Activated CD8-positive, alpha-beta memory T cell treated with anti-CD3 and anti-CD28 coated beads, Interleukin-2, amount 10 ng/mL, durations not matched to agents 7 days and 5 days (primary cell): Measurements from ENCODE around the gene SLC2A4RG. TPM values are rescaled to one million over a fixed set of nuclear protein-coding genes. Genes with fewer than 3 reads are reported as not detected.

Experiments used
- ATAC-seq: fragments of 150-1000 bp; cut with Tn5 transposase; one replicate; pipeline ENCODE4 v1.10.0; 2021; ENCODE audit warnings: moderate library complexity
- CTCF ChIA-PET: fragments of 350-600 bp; sonication (Branson Sonifier 250); formaldehyde crosslinking; loops from one replicate; lab custom pipeline; 2021; ENCODE audit warnings: antibody characterized with exemption; lab: Charles Lee
- DNase-seq: peaks from one replicate; pipeline ENCODE4 v3.0.0-alpha.2; 2020
- H3K27ac Mint-ChIP-seq: one replicate; pipeline ENCODE4 v1.8.0; 2021; ENCODE audit warnings: mild to moderate bottlenecking, mixed read lengths
- H3K27me3 Mint-ChIP-seq: one replicate; pipeline ENCODE4 v1.8.0; 2021; ENCODE audit warnings: mixed read lengths
- H3K36me3 Mint-ChIP-seq: one replicate; pipeline ENCODE4 v1.8.0; 2021; ENCODE audit warnings: mild to moderate bottlenecking, mixed read lengths
- H3K4me1 Mint-ChIP-seq: one replicate; pipeline ENCODE4 v1.8.0; 2021; ENCODE audit warnings: mixed read lengths
- H3K4me3 Mint-ChIP-seq: one replicate; pipeline ENCODE4 v1.8.0; 2021; ENCODE audit warnings: mild to moderate bottlenecking, moderate library complexity, mixed read lengths
- H3K9me3 Mint-ChIP-seq: one replicate; pipeline ENCODE4 v1.8.0; 2022; ENCODE audit warnings: low read depth, mixed read lengths
- total RNA-seq, 2 experiments: library from RNA; stranded (reverse); gene quantifications; one replicate each; pipeline ENCODE4 v1.2.3, GENCODE V29; 2021

Gene SLC2A4RG
- total RNA-seq, 2 experiments from 2014 or later: 69.9 to 111 TPM

DNA sequence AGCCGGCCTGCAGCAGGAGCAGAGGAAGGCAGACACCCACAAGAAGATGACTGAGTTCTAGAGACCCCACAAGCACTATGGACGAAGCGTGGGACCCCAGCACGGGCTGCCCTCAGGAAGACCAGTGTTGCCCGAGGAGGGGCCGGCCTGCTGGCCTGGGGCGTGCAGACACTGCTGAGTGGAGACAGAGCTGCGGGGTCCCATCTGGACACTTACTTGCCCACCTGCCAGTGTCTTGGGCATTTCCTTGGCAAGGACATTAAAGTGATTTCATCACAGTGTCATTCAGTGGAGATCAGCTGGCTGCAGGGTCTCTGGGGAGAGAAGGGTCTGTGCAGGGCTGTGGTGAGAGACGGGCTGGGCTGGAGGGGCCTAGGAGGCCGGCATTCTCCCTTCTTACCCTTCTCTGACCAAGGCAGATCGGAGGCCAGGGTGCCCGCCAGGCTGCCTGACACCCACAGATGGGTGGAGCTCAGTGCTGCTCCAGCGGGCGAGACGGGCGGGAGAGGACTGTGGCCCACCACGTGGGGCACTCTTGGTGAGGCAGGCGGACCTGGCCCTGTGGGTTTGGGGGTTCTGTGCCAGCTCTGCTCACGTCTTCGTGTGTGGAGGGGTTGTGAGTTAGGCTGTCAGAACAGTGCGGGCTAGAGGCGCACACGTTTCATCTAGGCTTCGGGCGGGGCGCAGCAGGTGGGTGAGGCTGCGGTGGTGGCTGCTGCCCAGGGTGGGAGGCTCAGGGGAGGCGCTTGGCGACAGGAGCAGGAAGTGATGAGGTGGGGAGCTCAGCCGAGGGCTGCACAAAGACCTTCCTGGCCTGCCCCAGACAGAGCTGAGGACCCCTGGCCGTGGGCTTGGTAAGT lies 3.5 kb upstream of the SLC2A4RG start, which contains the start of gene LIME1:
Gene LIME1 (plus strand): TSS at position 806 of the 860 bp plus-strand sequence. CDS start 886 bp downstream, outside the sequence.
- Mint-ChIP-seq H3K4me1 (peaks cover 29% of the 10 kb centered on the region), H3K27me3 (no peaks in the 10 kb centered on the region), H3K4me3 (peak within 1 kb of the TSS; percentile 80), H3K36me3 (peaks cover 8% of the 10 kb centered on the region), H3K9me3 (no peaks in the 10 kb centered on the region), H3K27ac (peak within 1 kb of the TSS; percentile 90)
- DNase-seq (peak; percentile 92), ATAC-seq (peak; percentile 43)
- CTCF ChIA-PET: interaction anchor here (0.9 to 3.4 kb wide), 16 partner anchors 9 to 342 kb away, joined by 3 to 27 read pairs (median 4); partner anchors contain the start of genes ARFRP1, PTK6, RTEL1 and TPD52L2

DNA sequence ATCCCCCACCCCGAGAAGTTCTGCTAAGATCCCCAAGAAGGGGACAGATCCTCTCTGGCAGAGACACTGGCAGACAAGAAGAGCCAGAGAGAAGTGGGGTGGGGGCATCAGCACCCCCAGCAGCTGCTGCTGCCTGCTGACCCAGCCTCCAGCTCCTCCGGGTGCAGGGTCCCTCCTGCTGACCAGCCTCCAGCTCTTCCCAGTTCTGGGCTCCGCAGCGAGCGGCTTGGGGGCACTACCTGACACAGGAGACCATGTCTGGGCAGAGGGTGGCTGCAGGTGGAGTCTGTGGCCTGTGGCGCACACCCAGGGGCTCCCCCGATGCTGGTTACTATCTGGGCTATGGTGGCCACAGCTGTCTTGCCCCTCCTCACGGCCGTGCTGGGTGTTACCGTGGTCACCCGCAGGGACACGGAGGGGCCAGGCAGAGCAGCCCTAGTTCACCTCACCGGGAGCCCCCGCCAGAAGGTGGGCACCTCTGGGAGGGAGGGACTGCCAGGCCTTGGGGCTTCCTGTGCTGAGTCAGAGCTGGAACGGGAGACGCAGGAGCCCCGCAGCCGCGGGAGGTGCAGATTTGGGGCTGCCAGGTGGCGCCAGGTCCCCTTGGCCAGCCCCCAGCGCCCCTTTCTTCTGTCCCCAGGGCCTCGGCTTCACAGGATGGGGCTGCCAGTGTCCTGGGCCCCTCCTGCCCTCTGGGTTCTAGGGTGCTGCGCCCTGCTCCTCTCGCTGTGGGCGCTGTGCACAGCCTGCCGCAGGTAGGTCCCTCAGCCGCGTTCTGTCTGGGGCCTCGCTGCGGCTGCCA lies 2.5 kb upstream of the SLC2A4RG start:
- peaks cover 29% of the 10 kb centered on the region for H3K4me1 Mint-ChIP-seq
- ATAC-seq (peak; percentile 28), DNase-seq (peak; percentile 86)
- H3K4me3 Mint-ChIP-seq: peak overlapping the region; percentile 80
- no peaks in the 10 kb centered on the region for H3K27me3 Mint-ChIP-seq
- H3K27ac Mint-ChIP-seq: peak overlapping the region; percentile 90
- CTCF ChIA-PET: interaction anchor here (0.9 to 3.4 kb wide), 17 partner anchors 10 to 341 kb away, joined by 3 to 27 read pairs (median 5); partner anchors contain the start of genes ARFRP1, PTK6, RTEL1 and TPD52L2
- no peaks in the 10 kb centered on the region for H3K9me3 Mint-ChIP-seq
- peaks cover 8% of the 10 kb centered on the region for H3K36me3 Mint-ChIP-seq

DNA sequence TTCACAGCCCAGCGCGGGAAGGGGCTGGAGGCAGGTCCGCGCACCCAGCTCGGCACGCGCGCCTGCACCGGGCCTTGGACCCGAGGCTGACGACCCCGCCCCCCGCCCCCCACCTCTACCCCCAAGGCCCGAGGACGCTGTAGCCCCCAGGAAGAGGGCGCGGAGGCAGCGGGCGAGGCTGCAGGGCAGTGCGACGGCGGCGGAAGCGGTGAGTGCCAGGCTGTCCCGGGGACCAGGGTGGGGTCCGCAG lies 2.0 kb upstream of the SLC2A4RG start:
- Mint-ChIP-seq H3K9me3 (no peaks in the 10 kb centered on the region), H3K4me1 (peaks cover 29% of the 10 kb centered on the region), H3K27me3 (no peaks in the 10 kb centered on the region), H3K27ac (no peak overlapping the region), H3K4me3 (peak overlapping the region; percentile 80), H3K36me3 (peaks cover 8% of the 10 kb centered on the region)
- no peak for DNase-seq
- ATAC-seq: peak; percentile 1
- CTCF ChIA-PET: interaction anchor here (1.1 to 3.4 kb wide), 6 partner anchors 16 to 301 kb away, joined by 3 to 27 read pairs (median 6); partner anchors contain the start of genes ARFRP1, PTK6 and ZGPAT

DNA sequence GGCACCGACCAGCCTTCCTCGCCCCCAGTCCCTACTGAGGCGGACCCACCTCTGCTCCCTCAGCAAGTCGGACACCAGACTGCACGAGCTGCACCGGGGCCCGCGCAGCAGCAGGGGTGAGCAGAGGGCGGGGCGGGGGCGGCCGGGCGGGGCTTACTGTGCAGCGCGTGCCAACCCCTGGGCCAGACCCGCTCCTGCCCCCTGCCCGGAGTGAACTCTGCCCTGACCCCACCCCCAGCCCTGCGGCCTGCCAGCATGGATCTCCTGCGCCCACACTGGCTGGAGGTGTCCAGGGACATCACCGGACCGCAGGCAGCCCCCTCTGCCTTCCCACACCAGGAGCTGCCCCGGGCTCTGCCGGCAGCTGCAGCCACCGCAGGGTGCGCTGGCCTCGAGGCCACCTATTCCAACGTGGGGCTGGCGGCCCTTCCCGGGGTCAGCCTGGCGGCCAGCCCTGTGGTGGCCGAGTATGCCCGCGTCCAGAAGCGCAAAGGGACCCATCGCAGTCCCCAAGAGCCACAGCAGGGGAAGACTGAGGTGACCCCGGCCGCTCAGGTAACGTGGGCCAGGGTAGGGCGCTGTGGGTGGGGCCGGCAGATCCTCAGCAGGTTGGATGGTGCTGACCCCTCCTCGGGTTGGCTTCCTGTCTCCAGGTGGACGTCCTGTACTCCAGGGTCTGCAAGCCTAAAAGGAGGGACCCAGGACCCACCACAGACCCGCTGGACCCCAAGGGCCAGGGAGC lies 1.5 kb upstream of the SLC2A4RG start:
- Mint-ChIP-seq H3K27ac (no peak overlapping the region), H3K9me3 (no peaks in the 10 kb centered on the region), H3K4me1 (peaks cover 29% of the 10 kb centered on the region), H3K27me3 (no peaks in the 10 kb centered on the region), H3K4me3 (peak overlapping the region; percentile 80), H3K36me3 (peaks cover 8% of the 10 kb centered on the region)
- ATAC-seq (peak; percentile 14), DNase-seq (peak; percentile 60)
- CTCF ChIA-PET: interaction anchor here (1.1 to 3.4 kb wide), 4 partner anchors 17 to 126 kb away, joined by 3 to 27 read pairs (median 6); partner anchors contain the start of genes ARFRP1 and ZGPAT

DNA sequence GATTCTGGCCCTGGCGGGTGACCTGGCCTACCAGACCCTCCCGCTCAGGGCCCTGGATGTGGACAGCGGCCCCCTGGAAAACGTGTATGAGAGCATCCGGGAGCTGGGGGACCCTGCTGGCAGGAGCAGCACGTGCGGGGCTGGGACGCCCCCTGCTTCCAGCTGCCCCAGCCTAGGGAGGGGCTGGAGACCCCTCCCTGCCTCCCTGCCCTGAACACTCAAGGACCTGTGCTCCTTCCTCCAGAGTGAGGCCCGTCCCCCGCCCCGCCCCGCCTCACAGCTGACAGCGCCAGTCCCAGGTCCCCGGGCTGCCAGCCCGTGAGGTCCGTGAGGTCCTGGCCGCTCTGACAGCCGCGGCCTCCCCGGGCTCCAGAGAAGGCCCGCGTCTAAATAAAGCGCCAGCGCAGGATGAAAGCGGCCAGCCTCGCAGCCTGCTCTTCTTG lies 868 bp upstream of the SLC2A4RG start:
- H3K27ac Mint-ChIP-seq: no peak overlapping the region
- no peaks in the 10 kb centered on the region for H3K27me3 Mint-ChIP-seq
- H3K4me3 Mint-ChIP-seq: peak overlapping the region; percentile 80
- H3K36me3 Mint-ChIP-seq: peaks cover 5% of the 10 kb centered on the region
- CTCF ChIA-PET: interaction anchor here (1.1 to 3.4 kb wide), 5 partner anchors 12 to 125 kb away, joined by 5 to 27 read pairs (median 6); partner anchors contain the start of genes ARFRP1 and ZGPAT
- H3K9me3 Mint-ChIP-seq: no peaks in the 10 kb centered on the region
- ATAC-seq (no peak), DNase-seq (peak; percentile 57)
- H3K4me1 Mint-ChIP-seq: peaks cover 29% of the 10 kb centered on the region

DNA sequence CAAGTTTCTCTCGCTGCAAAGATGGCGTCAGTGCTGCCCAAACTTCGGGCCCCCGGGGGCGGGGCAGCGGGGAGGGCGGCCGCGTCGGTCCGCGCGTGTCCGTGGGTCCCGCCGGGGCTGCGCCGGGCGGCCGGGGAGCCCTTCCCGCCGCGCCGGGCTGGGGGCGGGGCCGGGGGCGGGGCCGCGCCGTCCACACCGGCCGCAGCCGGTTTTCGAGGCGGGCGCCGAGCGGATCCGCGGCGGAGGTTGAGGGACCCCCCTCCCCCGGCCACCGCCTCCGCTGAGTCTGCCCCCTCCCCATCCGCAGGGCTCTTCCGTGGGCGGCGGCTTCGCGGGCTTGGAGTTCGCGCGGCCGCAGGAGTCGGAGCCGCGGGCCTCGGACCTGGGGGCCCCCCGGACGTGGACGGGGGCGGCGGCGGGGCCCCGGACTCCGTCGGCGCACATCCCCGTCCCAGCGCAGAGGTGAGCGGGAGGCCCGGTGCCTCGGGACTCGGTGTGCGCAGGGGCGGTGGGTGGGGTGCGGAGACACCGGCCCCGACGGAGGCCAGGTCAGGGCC lies 572 bp downstream of the SLC2A4RG start:
- CTCF ChIA-PET: interaction anchor here (0.6 to 3.3 kb wide), 8 partner anchors 10 to 124 kb away, joined by 3 to 25 read pairs (median 3); partner anchors contain the start of genes ARFRP1, TPD52L2 and ZGPAT
- Mint-ChIP-seq H3K27me3 (no peaks in the 10 kb centered on the region), H3K36me3 (no peaks in the 10 kb centered on the region), H3K9me3 (no peaks in the 10 kb centered on the region), H3K4me1 (peaks cover 21% of the 10 kb centered on the region), H3K27ac (no peak overlapping the region), H3K4me3 (peak overlapping the region; percentile 61)
- ATAC-seq (peak; percentile 18), DNase-seq (peak; percentile 66)

DNA sequence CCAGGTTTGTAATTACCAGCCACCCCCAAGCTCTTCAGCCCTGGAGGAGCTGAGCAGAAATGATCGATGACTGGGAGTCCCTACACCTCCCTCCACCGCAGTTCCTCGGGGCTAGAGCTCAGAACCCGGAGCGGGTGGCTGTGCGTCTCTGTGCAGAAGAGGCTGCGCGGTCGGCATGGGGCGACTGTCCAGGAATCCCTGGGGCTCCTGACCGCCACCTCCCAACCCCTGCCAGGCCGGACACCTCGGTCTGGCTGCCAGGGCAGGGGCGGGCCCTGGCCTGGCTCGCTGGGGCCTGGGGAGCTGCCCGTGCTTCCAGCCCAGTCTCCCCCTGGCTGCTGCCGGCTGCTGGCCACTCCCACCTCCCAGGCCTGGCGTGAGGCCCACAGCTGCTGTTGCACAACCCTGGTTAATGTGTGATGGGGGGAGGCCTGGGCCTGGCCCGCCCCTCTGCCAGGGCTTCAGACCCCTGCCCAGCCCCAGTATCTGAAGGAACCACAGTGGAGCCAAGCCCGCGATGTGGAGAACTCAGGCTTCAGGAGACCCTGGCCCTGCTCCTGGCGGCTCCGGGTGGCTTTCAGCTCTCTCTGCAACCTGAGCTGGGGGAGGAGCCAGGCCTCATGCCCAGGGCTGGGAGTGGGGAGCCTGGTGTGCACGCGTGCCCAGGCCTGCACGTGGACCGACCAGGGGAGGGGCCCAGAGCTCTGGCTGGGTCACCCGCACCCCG lies 1.2 kb downstream of the SLC2A4RG start:
- Mint-ChIP-seq H3K4me3 (peak overlapping the region; percentile 61), H3K27ac (no peak overlapping the region), H3K9me3 (no peaks in the 10 kb centered on the region)

DNA sequence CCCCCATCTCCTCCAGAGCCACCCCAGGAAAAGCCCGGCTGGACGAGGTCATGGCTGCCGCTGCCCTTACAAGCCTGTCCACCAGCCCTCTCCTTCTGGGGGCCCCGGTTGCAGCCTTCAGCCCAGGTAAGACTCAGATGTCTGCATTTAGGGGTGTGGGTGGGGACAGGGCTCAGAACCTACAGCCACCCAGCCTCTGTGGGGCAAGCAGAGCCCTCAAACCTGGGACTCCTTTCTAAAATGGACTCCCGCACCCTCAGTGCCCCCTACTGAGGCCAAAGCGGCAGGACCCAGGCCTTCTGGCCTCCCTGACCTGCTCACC lies 1.7 kb downstream of the SLC2A4RG start:
- DNase-seq: no peak
- CTCF ChIA-PET: interaction anchor here (1.0 to 3.3 kb wide), 4 partner anchors 9 to 34 kb away, joined by 3 to 25 read pairs (median 11); partner anchors contain the start of genes ARFRP1 and ZGPAT
- Mint-ChIP-seq H3K9me3 (no peaks in the 10 kb centered on the region), H3K4me1 (peaks cover 11% of the 10 kb centered on the region), H3K4me3 (no peak overlapping the region), H3K27me3 (no peaks in the 10 kb centered on the region), H3K27ac (no peak overlapping the region), H3K36me3 (no peaks in the 10 kb centered on the region)
- no peak for ATAC-seq

More for the DNA sequence above, 1.2 kb downstream of the SLC2A4RG start:
- ATAC-seq (peak; percentile 10), DNase-seq (peak; percentile 71)
- Mint-ChIP-seq H3K27me3 (no peaks in the 10 kb centered on the region), H3K4me1 (peaks cover 16% of the 10 kb centered on the region), H3K36me3 (no peaks in the 10 kb centered on the region)
- CTCF ChIA-PET: interaction anchor here (0.6 to 3.3 kb wide), 8 partner anchors 10 to 124 kb away, joined by 3 to 25 read pairs (median 3); partner anchors contain the start of genes ARFRP1, TPD52L2 and ZGPAT

DNA sequence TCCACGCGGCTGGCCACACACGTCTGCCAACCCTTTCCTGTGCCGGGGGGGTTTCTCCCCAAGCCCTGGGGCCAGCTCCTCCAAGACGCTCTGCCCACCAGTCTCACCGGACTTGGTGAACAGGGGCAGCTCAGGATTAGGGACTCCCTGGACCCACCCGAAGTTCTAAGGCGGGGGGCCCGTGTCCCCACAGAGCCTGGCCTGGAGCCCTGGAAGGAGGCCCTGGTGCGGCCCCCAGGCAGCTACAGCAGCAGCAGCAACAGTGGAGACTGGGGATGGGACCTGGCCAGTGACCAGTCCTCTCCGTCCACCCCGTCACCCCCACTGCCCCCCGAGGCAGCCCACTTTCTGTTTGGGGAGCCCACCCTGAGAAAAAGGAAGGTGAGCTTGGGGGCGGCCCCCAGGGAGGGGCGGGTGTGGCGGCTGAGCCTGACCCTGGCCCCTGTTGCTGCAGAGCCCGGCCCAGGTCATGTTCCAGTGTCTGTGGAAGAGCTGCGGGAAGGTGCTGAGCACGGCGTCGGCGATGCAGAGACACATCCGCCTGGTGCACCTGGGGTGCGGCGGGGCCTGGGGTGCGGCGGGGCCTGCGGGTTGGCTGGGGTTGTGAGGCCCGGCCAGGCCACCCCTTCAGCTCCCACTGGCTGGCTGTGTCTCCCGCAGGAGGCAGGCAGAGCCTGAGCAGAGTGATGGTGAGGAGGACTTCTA lies 2.3 kb downstream of the SLC2A4RG start:
- Mint-ChIP-seq H3K4me3 (no peak overlapping the region), H3K27ac (no peak overlapping the region), H3K4me1 (peaks cover 6% of the 10 kb centered on the region), H3K36me3 (no peaks in the 10 kb centered on the region), H3K9me3 (no peaks in the 10 kb centered on the region), H3K27me3 (no peaks in the 10 kb centered on the region)
- ATAC-seq (no peak), DNase-seq (peak; percentile 40)
- CTCF ChIA-PET: interaction anchor here (0.6 to 3.3 kb wide), 3 partner anchors 9 to 204 kb away, joined by 3 to 25 read pairs (median 18); partner anchors contain the start of genes ARFRP1, PTK6 and ZGPAT

DNA sequence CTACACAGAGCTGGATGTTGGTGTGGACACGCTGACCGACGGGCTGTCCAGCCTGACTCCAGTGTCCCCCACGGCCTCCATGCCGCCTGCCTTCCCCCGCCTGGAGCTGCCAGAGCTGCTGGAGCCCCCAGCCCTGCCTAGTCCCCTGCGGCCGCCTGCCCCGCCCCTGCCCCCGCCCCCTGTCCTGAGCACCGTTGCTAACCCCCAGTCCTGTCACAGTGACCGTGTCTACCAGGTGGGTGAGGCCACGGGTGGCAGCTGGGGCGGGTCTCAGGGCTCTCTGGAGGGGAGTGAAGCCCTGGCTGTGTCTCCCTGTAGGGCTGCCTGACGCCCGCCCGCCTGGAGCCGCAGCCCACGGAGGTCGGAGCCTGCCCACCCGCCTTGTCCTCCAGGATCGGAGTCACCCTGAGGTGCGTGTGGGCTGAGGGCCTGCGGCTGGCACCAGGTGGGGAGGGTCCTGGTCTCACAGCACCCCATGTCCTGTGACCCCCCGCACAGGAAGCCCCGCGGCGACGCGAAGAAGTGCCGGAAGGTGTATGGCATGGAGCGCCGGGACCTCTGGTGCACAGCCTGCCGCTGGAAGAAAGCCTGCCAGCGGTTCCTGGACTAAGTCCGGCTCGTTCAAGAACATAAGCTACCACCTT lies 2.9 kb downstream of the SLC2A4RG start:
- ATAC-seq (no peak), DNase-seq (no peak)
- CTCF ChIA-PET: interaction anchor here (0.6 to 3.3 kb wide), 3 partner anchors 8 to 205 kb away, joined by 3 to 25 read pairs (median 18); partner anchors contain the start of genes ARFRP1, PTK6 and ZGPAT
- Mint-ChIP-seq H3K4me1 (peaks cover 3% of the 10 kb centered on the region), H3K27ac (no peak overlapping the region), H3K27me3 (no peaks in the 10 kb centered on the region), H3K4me3 (no peak overlapping the region), H3K9me3 (no peaks in the 10 kb centered on the region), H3K36me3 (no peaks in the 10 kb centered on the region)
